Trophoblast cell (in vitro differentiated cells and primary cell): ENCODE measurements around the gene ITGB4.

ENCODE experiments used
- DNase-seq, 2 donors: peaks; one replicate each; pipeline ENCODE4 v3.0.0-alpha.2; 2016
- H2AFZ ChIP-seq: 2 replicates; pipeline ENCODE4 v1.6.1; 2013; ENCODE audit warnings: low read length, moderate library complexity, mild to moderate bottlenecking; ENCODE audit not compliant: insufficient read depth, poor library complexity
- H2AK5ac ChIP-seq: 2 replicates; pipeline ENCODE4 v1.6.1; 2013; ENCODE audit warnings: mild to moderate bottlenecking, low read length
- H2BK120ac ChIP-seq: 2 replicates; pipeline ENCODE4 v1.6.1; 2013; ENCODE audit warnings: low read length, mild to moderate bottlenecking, moderate library complexity; ENCODE audit not compliant: insufficient read depth, poor library complexity
- H2BK12ac ChIP-seq: 2 replicates; pipeline ENCODE4 v1.6.1; 2013; ENCODE audit warnings: mild to moderate bottlenecking, low read length, moderate library complexity
- H2BK5ac ChIP-seq: 2 replicates; pipeline ENCODE4 v1.6.1; 2013; ENCODE audit warnings: low read length, low read depth, moderate library complexity, mild to moderate bottlenecking; ENCODE audit not compliant: poor library complexity
- H3K14ac ChIP-seq: 2 replicates; pipeline ENCODE4 v1.6.1; 2013; ENCODE audit warnings: mild to moderate bottlenecking, low read length
- H3K18ac ChIP-seq: 2 replicates; pipeline ENCODE4 v1.6.1; 2013; ENCODE audit warnings: mild to moderate bottlenecking, low read length
- H3K23ac ChIP-seq: 2 replicates; pipeline ENCODE4 v1.6.1; 2013; ENCODE audit warnings: low read length
- H3K27ac ChIP-seq: 2 replicates; pipeline ENCODE4 v1.5.1; 2013; ENCODE audit warnings: low read depth, mild to moderate bottlenecking, inconsistent platforms, low read length, moderate library complexity
- H3K27me3 ChIP-seq: 2 replicates; pipeline ENCODE4 v1.6.1; 2013; ENCODE audit warnings: inconsistent platforms, mild to moderate bottlenecking, low read length, moderate library complexity; ENCODE audit not compliant: insufficient read depth
- H3K36me3 ChIP-seq, 2 experiments: 1 replicate in 1 of 2; 2 replicates in 1 of 2; pipeline ENCODE4 v1.6.1; 2013; ENCODE audit warnings: low read length in 2 of 2, mild to moderate bottlenecking in 2 of 2, moderate library complexity in 1 of 2; ENCODE audit not compliant: insufficient read depth in 2 of 2, control insufficient read depth in 1 of 2
- H3K4ac ChIP-seq: 2 replicates; pipeline ENCODE4 v1.6.1; 2013; ENCODE audit warnings: low read depth, mild to moderate bottlenecking, low read length, moderate library complexity
- H3K4me1 ChIP-seq, 2 experiments: 1 replicate in 1 of 2; 2 replicates in 1 of 2; pipeline ENCODE4 v1.6.1; 2013; ENCODE audit warnings: low read length in 2 of 2, mild to moderate bottlenecking in 2 of 2, moderate library complexity in 1 of 2; ENCODE audit not compliant: insufficient read depth in 2 of 2, control insufficient read depth in 1 of 2
- H3K4me2 ChIP-seq: 2 replicates; pipeline ENCODE4 v1.6.1; 2013; ENCODE audit warnings: inconsistent platforms, mild to moderate bottlenecking, low read length, moderate library complexity
- H3K4me3 ChIP-seq: 2 replicates; pipeline ENCODE4 v1.5.1; 2013; ENCODE audit warnings: mild to moderate bottlenecking, low read depth, low read length, inconsistent platforms
- H3K79me1 ChIP-seq: one replicate; pipeline ENCODE4 v1.6.1; 2013; ENCODE audit warnings: low read length
- H3K79me2 ChIP-seq: 2 replicates; pipeline ENCODE4 v1.6.1; 2013; ENCODE audit warnings: low read length, mild to moderate bottlenecking; ENCODE audit not compliant: control insufficient read depth, insufficient read depth, poor library complexity
- H3K9ac ChIP-seq: 2 replicates; pipeline ENCODE4 v1.6.1; 2013; ENCODE audit warnings: mild to moderate bottlenecking, low read length
- H3K9me3 ChIP-seq: 2 replicates; pipeline ENCODE4 v1.6.1; 2013; ENCODE audit warnings: low read depth, mild to moderate bottlenecking, control low read depth, inconsistent platforms, low read length; ENCODE audit not compliant: insufficient read depth
- H4K12ac ChIP-seq: 2 replicates; pipeline ENCODE4 v1.6.1; 2013; ENCODE audit warnings: low read depth, mild to moderate bottlenecking, low read length, moderate library complexity
- H4K8ac ChIP-seq: 2 replicates; pipeline ENCODE4 v1.6.1; 2013; ENCODE audit warnings: low read depth, mild to moderate bottlenecking, low read length, moderate library complexity
- H4K91ac ChIP-seq: one replicate; pipeline ENCODE4 v1.6.1; 2013; ENCODE audit warnings: low read depth, mild to moderate bottlenecking, low read length, moderate library complexity
- WGBS: extraction: QIAGEN DNeasy Blood & Tissue Kit; methylation state at CpG from one replicate; pipeline ENCODE4 v1.1.7; 2013; ENCODE audit warnings: missing lambda C conversion rate; ENCODE audit not compliant: insufficient read length, insufficient coverage; ENCODE audit errors: extremely low coverage; 5-methylcytosine and 5-hydroxymethylcytosine counted together

The ITGB4 gene

GRCh38 chr17:75755205-75755901 is 34.1 kb downstream of the ITGB4 start:
- H2BK5ac ChIP-seq: no peak overlapping the region
- peaks cover 2% of the 10 kb centered on the region for H3K79me2 ChIP-seq
- no peak overlapping the region for H4K91ac ChIP-seq
- H3K23ac ChIP-seq: no peak overlapping the region
- H2BK12ac ChIP-seq: no peak overlapping the region
- H2BK120ac ChIP-seq: no peak overlapping the region
- H2AFZ ChIP-seq: no peak overlapping the region
- no peak overlapping the region for H3K4ac ChIP-seq
- H3K14ac ChIP-seq: no peak overlapping the region
- no peak overlapping the region for H2AK5ac ChIP-seq
- H3K4me3 ChIP-seq: no peak overlapping the region
- H3K18ac ChIP-seq: no peak overlapping the region
- no peak for DNase-seq
- H4K12ac ChIP-seq: no peak overlapping the region
- H3K27ac ChIP-seq: no peak overlapping the region
- no peak overlapping the region for H3K9ac ChIP-seq
- H3K36me3 ChIP-seq: peaks cover 32 to 41% of the 10 kb centered on the region in 2 experiments
- H3K4me2 ChIP-seq: no peak overlapping the region
- peaks cover 4% of the 10 kb centered on the region in 2 experiments for H3K4me1 ChIP-seq
- no peak overlapping the region for H4K8ac ChIP-seq
- no peaks in the 10 kb centered on the region for H3K27me3 ChIP-seq
- no CpG with 5 or more reads among the region's 20 CpGs for WGBS
- H3K79me1 ChIP-seq: peaks cover 6% of the 10 kb centered on the region
- H3K9me3 ChIP-seq: peaks cover 5% of the 10 kb centered on the region

DNA sequence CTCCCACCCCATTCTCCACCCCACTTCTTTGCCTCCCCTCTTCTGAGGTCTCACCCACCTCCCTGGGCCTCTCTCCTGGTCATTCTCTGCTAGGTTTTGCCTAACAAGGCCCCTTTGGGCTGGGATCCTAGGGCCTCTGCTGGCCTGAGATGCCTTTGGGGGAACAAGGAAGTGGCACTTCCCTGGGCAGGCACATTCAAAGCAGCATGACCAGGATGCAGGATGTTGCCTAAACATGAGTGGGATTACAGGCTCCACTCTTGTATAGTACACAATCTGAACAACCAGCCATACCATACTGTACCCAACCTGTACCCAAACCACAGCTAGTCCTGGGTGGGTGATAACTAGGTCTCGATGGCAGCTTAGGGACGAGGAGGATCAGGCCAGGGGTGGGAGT is 34.7 kb downstream of the ITGB4 start:
- Histone ChIP-seq H3K79me1 (peaks cover 6% of the 10 kb centered on the region), H2BK5ac (no peak overlapping the region), H3K4me2 (no peak overlapping the region), H3K36me3 (peaks cover 32 to 38% of the 10 kb centered on the region in 2 experiments), H3K4ac (no peak overlapping the region), H3K14ac (no peak overlapping the region), H4K91ac (no peak overlapping the region), H3K18ac (no peak overlapping the region), H3K27me3 (no peaks in the 10 kb centered on the region), H3K4me3 (no peak overlapping the region), H3K23ac (no peak overlapping the region), H4K12ac (no peak overlapping the region), H2AK5ac (no peak overlapping the region), H2BK12ac (no peak overlapping the region), H3K27ac (no peak overlapping the region), H3K4me1 (peaks cover 4% of the 10 kb centered on the region in 2 experiments), H4K8ac (no peak overlapping the region), H2BK120ac (no peak overlapping the region), H3K79me2 (peaks cover 2% of the 10 kb centered on the region), H2AFZ (no peak overlapping the region), H3K9ac (no peak overlapping the region), H3K9me3 (peaks cover 5% of the 10 kb centered on the region)
- WGBS: no CpG with 5 or more reads among the region's 2 CpGs
- DNase-seq: no peak

DNA sequence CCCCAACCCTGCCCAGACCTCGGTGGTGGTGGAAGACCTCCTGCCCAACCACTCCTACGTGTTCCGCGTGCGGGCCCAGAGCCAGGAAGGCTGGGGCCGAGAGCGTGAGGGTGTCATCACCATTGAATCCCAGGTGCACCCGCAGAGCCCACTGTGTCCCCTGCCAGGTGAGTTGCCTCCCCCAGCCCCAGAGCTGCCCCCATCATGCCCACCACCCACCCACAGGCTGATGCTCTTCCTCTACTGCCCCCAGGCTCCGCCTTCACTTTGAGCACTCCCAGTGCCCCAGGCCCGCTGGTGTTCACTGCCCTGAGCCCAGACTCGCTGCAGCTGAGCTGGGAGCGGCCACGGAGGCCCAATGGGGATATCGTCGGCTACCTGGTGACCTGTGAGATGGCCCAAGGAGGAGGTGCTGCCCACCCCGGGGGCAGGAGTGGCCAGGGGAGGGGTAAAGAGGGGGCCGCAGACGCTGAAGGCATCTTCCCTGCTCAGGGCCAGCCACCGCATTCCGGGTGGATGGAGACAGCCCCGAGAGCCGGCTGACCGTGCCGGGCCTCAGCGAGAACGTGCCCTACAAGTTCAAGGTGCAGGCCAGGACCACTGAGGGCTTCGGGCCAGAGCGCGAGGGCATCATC is 35.3 kb downstream of the ITGB4 start:
- peaks cover 4% of the 10 kb centered on the region in 2 experiments for H3K4me1 ChIP-seq
- DNase-seq: no peak
- no peak overlapping the region for H3K4ac ChIP-seq
- no peak overlapping the region for H3K27ac ChIP-seq
- H2AK5ac ChIP-seq: no peak overlapping the region
- H4K91ac ChIP-seq: no peak overlapping the region
- no peak overlapping the region for H4K12ac ChIP-seq
- H3K79me2 ChIP-seq: peaks cover 2% of the 10 kb centered on the region
- no peaks in the 10 kb centered on the region for H3K27me3 ChIP-seq
- peaks cover 6% of the 10 kb centered on the region for H3K79me1 ChIP-seq
- H3K23ac ChIP-seq: no peak overlapping the region
- H4K8ac ChIP-seq: no peak overlapping the region
- WGBS: no CpG with 5 or more reads among the region's 29 CpGs
- no peak overlapping the region for H3K9ac ChIP-seq
- H3K9me3 ChIP-seq: peaks cover 5% of the 10 kb centered on the region
- H3K4me2 ChIP-seq: no peak overlapping the region
- no peak overlapping the region for H3K14ac ChIP-seq
- H2BK5ac ChIP-seq: no peak overlapping the region
- no peak overlapping the region for H2BK120ac ChIP-seq
- no peak overlapping the region for H3K18ac ChIP-seq
- no peak overlapping the region for H3K4me3 ChIP-seq
- H3K36me3 ChIP-seq: peaks cover 30 to 36% of the 10 kb centered on the region in 2 experiments
- H2BK12ac ChIP-seq: no peak overlapping the region
- H2AFZ ChIP-seq: no peak overlapping the region

GRCh38 chr17:75757086-75757681 is 35.9 kb downstream of the ITGB4 start:
- Histone ChIP-seq H3K23ac (no peak overlapping the region), H3K36me3 (peaks cover 27 to 33% of the 10 kb centered on the region in 2 experiments), H2AK5ac (no peak overlapping the region), H3K9me3 (peaks cover 2% of the 10 kb centered on the region), H2AFZ (no peak overlapping the region), H2BK120ac (no peak overlapping the region), H4K12ac (no peak overlapping the region), H2BK12ac (no peak overlapping the region), H3K27ac (no peak overlapping the region), H3K4me2 (no peak overlapping the region), H3K4ac (no peak overlapping the region), H3K79me2 (peaks cover 2% of the 10 kb centered on the region), H4K91ac (no peak overlapping the region), H3K14ac (no peak overlapping the region), H3K79me1 (peaks cover 6% of the 10 kb centered on the region), H3K4me1 (peaks cover 4% of the 10 kb centered on the region in 2 experiments), H2BK5ac (no peak overlapping the region), H3K18ac (no peak overlapping the region), H3K27me3 (no peaks in the 10 kb centered on the region), H4K8ac (no peak overlapping the region), H3K4me3 (no peak overlapping the region), H3K9ac (no peak overlapping the region)
- no CpG with 5 or more reads among the region's 21 CpGs for WGBS
- DNase-seq: peak in 1 of 2 donors; percentile 43
